ENCODE data around the gene IGSF8.

- TF ChIP-seq, protein P1, sequence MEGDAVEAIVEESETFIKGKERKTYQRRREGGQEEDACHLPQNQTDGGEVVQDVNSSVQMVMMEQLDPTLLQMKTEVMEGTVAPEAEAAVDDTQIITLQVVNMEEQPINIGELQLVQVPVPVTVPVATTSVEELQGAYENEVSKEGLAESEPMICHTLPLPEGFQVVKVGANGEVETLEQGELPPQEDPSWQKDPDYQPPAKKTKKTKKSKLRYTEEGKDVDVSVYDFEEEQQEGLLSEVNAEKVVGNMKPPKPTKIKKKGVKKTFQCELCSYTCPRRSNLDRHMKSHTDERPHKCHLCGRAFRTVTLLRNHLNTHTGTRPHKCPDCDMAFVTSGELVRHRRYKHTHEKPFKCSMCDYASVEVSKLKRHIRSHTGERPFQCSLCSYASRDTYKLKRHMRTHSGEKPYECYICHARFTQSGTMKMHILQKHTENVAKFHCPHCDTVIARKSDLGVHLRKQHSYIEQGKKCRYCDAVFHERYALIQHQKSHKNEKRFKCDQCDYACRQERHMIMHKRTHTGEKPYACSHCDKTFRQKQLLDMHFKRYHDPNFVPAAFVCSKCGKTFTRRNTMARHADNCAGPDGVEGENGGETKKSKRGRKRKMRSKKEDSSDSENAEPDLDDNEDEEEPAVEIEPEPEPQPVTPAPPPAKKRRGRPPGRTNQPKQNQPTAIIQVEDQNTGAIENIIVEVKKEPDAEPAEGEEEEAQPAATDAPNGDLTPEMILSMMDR (IDR thresholded peaks at IDR 0.05): no peak
- TF ChIP-seq POLR2A (IDR thresholded peaks at IDR 0.05): no peak
Observed at GRCh38 chr1:160118928-160119327, 20.5 kb upstream of the IGSF8 start.

Data from thyroid gland (tissue), 4 donors.